KOPT-K1 (cell line): ENCODE measurements around the gene TGFBR3.

Source experiments
- H3K27ac ChIP-seq: fragments of 200-600 bp; sonication (generic); 2 replicates; pipeline ENCODE4 v1.5.1; 2016; ENCODE audit warnings: antibody characterized with exemption, mild to moderate bottlenecking, low read depth, low read length; ENCODE audit not compliant: poor library complexity, severe bottlenecking
- H3K36me3 ChIP-seq: fragments of 200-600 bp; sonication (generic); 2 replicates; pipeline ENCODE4 v1.5.1; 2017; ENCODE audit warnings: antibody characterized with exemption, mild to moderate bottlenecking, low read length, moderate library complexity; ENCODE audit not compliant: insufficient read depth
- H3K9me3 ChIP-seq: fragments of 200-600 bp; sonication (generic); 2 replicates; pipeline ENCODE4 v1.5.1; 2017; ENCODE audit warnings: antibody characterized with exemption, low read length, mild to moderate bottlenecking; ENCODE audit not compliant: insufficient read depth, poor library complexity, severe bottlenecking

TGFBR3 gene

DNA sequence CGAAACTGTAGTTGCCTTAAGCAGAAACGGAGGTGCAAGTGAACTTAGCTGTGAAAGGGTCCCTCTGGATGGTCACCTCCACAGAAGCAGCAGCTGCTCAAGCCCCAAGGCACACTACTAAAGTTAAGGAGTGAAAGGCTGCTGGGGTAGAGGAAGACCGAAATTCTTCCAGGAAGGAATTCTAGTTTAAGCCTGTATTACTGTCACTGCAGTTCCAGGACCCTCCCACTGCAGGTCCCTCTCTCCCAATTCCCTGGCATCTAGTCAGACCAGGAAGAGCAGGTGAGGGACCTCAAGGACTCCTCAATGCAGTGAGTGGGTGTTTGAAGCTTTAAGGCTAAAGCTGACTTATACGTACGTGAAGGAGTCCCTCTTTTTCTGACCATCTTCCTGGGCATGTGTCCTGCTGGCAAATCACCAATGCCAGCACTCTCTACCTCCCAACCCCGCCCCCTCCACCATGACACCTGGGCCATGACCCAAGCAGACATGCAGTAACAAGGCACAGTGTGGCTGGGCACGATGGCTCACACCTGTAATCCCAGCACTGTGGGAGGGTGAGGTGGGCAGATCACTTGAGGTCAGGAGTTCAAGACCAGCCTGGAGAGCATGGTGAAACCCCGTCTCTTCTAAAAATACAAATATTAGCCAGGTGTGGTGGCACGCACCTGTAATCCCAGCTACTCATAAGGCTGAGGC, 57.2 kb downstream of the TGFBR3 start:
- Histone ChIP-seq H3K9me3 (no peaks in the 10 kb centered on the region), H3K36me3 (no peaks in the 10 kb centered on the region), H3K27ac (no peak overlapping the region)

GRCh38 chr1:91827459-91828321, 58.3 kb downstream of the TGFBR3 start:
- H3K9me3 ChIP-seq, result no peaks in the 10 kb centered on the region
- no peak overlapping the region for H3K27ac ChIP-seq
- no peaks in the 10 kb centered on the region for H3K36me3 ChIP-seq

- Histone ChIP-seq H3K9me3 (no peaks in the 10 kb centered on the region), H3K27ac (no peak overlapping the region), H3K36me3 (no peaks in the 10 kb centered on the region)
These were observed 58.9 kb downstream of the TGFBR3 start for GRCh38 chr1:91827087-91827458.

- no peak overlapping the region for H3K27ac ChIP-seq
- no peaks in the 10 kb centered on the region for H3K9me3 ChIP-seq
- no peaks in the 10 kb centered on the region for H3K36me3 ChIP-seq
These were observed 59.3 kb downstream of the TGFBR3 start for GRCh38 chr1:91826649-91827048.

DNA sequence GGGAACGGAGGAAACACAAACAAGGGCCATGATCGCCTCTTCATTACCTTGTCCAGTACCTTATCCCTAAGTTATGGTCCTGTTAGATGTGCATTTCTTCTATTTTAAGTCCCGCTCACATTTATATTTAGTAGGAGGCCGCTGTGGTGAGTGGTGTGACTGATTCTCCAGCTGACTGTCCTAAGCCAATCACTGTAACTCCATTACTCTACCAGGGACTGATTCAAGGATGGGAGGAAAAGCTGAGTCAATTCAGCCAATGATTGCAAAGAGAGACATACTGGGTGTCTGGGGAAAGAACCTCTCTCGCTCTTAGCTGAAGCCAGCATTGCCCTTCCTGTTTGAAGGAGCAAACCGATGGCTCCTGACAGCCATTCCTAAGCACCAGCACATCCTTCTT, 59.7 kb downstream of the TGFBR3 start:
- no peaks in the 10 kb centered on the region for H3K9me3 ChIP-seq
- H3K36me3 ChIP-seq, result no peaks in the 10 kb centered on the region
- no peak overlapping the region for H3K27ac ChIP-seq

- no peak overlapping the region for H3K27ac ChIP-seq
- H3K9me3 ChIP-seq, result no peaks in the 10 kb centered on the region
- H3K36me3 ChIP-seq, result no peaks in the 10 kb centered on the region
These were observed 64.7 kb downstream of the TGFBR3 start for GRCh38 chr1:91821126-91821868.

DNA sequence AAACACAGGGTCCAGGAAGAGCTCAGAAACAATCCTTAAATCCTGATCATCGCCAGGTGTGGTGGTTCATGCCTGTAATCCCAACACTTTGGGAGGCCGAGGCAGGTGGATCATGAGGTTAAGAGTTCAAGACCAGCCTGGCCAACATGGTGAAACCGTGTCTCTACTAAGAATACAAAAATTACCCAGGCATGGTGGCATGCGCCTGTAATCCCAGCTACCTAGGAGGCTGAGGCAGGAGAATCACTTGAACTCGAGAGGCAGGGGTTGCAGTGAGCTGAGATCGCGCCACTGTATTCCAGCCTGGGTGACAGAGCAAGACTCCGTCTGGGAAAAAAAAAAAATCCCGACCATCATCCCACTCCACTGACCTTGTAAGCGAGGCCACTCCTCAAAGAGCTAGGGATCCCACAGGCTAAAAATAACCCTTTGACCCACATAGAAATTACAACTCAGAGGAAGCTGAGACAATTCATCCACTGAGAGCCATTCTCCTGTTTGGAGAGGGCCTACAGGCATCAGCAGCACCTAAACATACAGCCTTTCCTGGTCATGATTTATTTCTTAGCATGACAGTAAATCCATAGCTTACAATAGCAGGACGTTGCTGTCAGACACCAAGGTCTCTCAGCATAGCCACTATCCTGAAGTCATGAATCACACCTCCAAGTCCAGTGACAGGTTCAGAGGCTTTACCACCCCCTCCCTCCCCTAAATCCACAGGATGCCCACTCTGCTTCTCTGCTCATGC, 66.7 kb downstream of the TGFBR3 start:
- H3K36me3 ChIP-seq, result no peaks in the 10 kb centered on the region
- no peak overlapping the region for H3K27ac ChIP-seq
- no peaks in the 10 kb centered on the region for H3K9me3 ChIP-seq

GRCh38 chr1:91818713-91818975, 67.3 kb downstream of the TGFBR3 start:
- Histone ChIP-seq H3K27ac (no peak overlapping the region), H3K36me3 (no peaks in the 10 kb centered on the region), H3K9me3 (no peaks in the 10 kb centered on the region)

DNA sequence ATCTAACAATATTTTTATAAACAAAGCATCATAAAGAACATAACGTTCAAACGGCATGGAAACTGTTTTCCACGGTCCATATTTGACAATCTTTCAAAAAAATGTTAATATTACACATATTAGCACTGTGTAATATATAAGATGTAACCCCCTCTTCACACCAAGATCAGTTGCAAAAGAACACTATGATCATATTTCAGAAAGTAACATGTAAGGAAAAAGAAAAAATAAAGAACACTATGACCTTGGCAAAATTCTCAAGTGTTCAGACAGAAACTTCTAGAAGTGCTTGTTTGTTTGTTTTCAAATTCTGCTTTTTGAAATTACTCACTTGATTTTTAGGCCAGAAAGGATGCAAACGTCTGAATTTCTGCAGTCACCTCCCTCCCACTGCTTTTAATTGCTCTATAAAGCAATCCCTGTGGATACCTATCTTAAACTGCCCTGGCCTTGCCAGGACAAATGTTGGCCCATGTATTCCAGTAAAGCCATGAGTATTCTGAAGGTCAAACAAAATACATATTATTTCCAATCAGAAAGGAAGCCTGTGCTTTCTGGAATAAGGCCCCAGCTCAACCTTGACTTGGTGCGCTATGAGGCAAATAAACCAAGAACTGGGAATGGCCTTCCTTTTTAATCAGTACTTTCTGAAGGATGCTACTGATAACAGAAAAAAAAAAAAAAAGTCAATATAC, 68.6 kb downstream of the TGFBR3 start:
- H3K36me3 ChIP-seq, result no peaks in the 10 kb centered on the region
- no peaks in the 10 kb centered on the region for H3K9me3 ChIP-seq
- no peak overlapping the region for H3K27ac ChIP-seq

DNA sequence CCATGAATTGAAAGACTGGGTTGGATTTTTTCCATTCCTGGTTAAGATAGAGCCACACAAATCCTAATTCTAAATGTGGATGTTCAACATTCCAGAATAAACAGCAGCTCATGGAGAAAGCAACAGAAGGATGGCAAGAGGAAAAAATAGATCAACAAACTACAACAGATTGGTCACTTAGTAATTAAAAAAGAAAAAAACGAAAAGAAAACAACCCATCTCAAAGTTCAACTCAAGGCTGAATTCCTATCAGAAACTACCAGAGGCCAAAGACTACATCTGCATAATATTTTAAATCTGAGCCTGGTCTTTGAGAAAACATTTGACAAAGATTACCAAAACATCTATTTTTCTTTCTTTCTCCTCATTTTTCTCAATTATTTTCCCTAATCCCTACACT, 69.9 kb downstream of the TGFBR3 start:
- Histone ChIP-seq H3K36me3 (no peaks in the 10 kb centered on the region), H3K27ac (no peak overlapping the region), H3K9me3 (no peaks in the 10 kb centered on the region)

GRCh38 chr1:91814448-91814847, 71.5 kb downstream of the TGFBR3 start:
- Histone ChIP-seq H3K27ac (no peak overlapping the region), H3K36me3 (no peaks in the 10 kb centered on the region), H3K9me3 (no peaks in the 10 kb centered on the region)

GRCh38 chr1:91813813-91814212, 72.1 kb downstream of the TGFBR3 start:
- Histone ChIP-seq H3K27ac (no peak overlapping the region), H3K9me3 (no peaks in the 10 kb centered on the region), H3K36me3 (no peaks in the 10 kb centered on the region)

GRCh38 chr1:91811363-91812025, 74.5 kb downstream of the TGFBR3 start:
- H3K9me3 ChIP-seq, result no peaks in the 10 kb centered on the region
- H3K27ac ChIP-seq, result no peak overlapping the region

DNA sequence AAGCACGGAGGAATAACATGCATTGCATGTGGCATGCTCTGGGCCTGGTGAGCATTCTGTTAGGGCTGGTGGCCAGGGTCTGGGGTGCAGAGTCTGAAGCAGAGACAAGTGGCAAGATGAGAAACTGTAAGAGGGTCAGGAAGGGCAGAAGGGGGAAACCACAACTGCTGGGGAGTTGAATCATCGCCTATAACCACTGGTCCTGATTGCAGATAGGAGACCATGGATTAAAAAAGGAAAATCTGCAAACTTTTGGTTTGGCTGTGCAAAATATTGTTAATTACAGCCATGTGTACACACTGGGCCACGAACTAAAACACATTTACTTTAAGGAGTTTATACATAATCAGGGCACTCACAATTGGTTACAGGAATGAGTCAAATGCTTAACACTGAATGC, 76.6 kb downstream of the TGFBR3 start:
- no peak overlapping the region for H3K27ac ChIP-seq
- no peaks in the 10 kb centered on the region for H3K9me3 ChIP-seq
- no peaks in the 10 kb centered on the region for H3K36me3 ChIP-seq

More at GRCh38 chr1:91811363-91812025, 74.5 kb downstream of the TGFBR3 start:
- no peaks in the 10 kb centered on the region for H3K36me3 ChIP-seq
